GM12872 (cell line): ENCODE measurements around the gene DBT.

ENCODE experiments used
- CTCF ChIP-seq: IDR thresholded peaks from 3 replicates; pipeline ENCODE4 v1.5.1; 2011; ENCODE audit warnings: low read depth, mild to moderate bottlenecking, low read length, moderate library complexity; ENCODE audit not compliant: insufficient read depth

The DBT gene

GRCh38 chr1:100206301-100206700 is 43.3 kb downstream of the DBT start:
- no peak for TF ChIP-seq CTCF

- TF ChIP-seq CTCF: no peak
Observed at GRCh38 chr1:100198596-100198995, 51.0 kb downstream of the DBT start.

- no peak for TF ChIP-seq CTCF
Observed at GRCh38 chr1:100188617-100189016, 61.0 kb downstream of the DBT start.

- no peak for TF ChIP-seq CTCF
Observed at GRCh38 chr1:100187912-100188311, 61.7 kb downstream of the DBT start.

GRCh38 chr1:100184536-100184935 is 65.1 kb downstream of the DBT start:
- no peak for TF ChIP-seq CTCF

- TF ChIP-seq CTCF: no peak
Observed at GRCh38 chr1:100183370-100183769, 66.3 kb downstream of the DBT start.

- TF ChIP-seq CTCF: no peak
Observed at GRCh38 chr1:100178091-100178490, 71.5 kb downstream of the DBT start, which contains the start of gene LRRC39. LRRC39 (minus strand) TSS chr1:100178256; CDS start chr1:100168516, 9,740 bp downstream.

- no peak for TF ChIP-seq CTCF
Observed at GRCh38 chr1:100177295-100178041, 72.2 kb downstream of the DBT start.
